H9 (cell line): ENCODE results near the gene DPF1. TPM values are rescaled to one million over a fixed set of nuclear protein-coding genes. Genes with fewer than 3 reads are reported as not detected.

ENCODE experiments used
- DNase-seq: peaks from one replicate; pipeline ENCODE4 v3.0.0-alpha.2; 2017
- H2AFZ ChIP-seq: one replicate; pipeline ENCODE4 v1.6.1; 2013; ENCODE audit warnings: mild to moderate bottlenecking, low read length, control low read depth, moderate library complexity
- H2AK5ac ChIP-seq: 2 replicates; pipeline ENCODE4 v1.6.1; 2013; ENCODE audit warnings: low read length, control low read depth, mixed read lengths; ENCODE audit not compliant: insufficient read length
- H2BK120ac ChIP-seq: one replicate; pipeline ENCODE4 v1.6.1; 2013; ENCODE audit warnings: low read depth, mild to moderate bottlenecking, low read length, control low read depth, inconsistent platforms; ENCODE audit not compliant: poor library complexity, severe bottlenecking
- H2BK12ac ChIP-seq: 2 replicates; pipeline ENCODE4 v1.6.1; 2013; ENCODE audit warnings: low read length, control low read depth, mixed read lengths, low read depth; ENCODE audit not compliant: insufficient read length
- H2BK15ac ChIP-seq: 2 replicates; pipeline ENCODE4 v1.6.1; 2013; ENCODE audit warnings: low read depth, low read length, control low read depth
- H2BK20ac ChIP-seq: one replicate; pipeline ENCODE4 v1.6.1; 2013; ENCODE audit warnings: low read depth, mild to moderate bottlenecking, low read length, control low read depth, inconsistent platforms; ENCODE audit not compliant: poor library complexity, severe bottlenecking
- H2BK5ac ChIP-seq: 2 replicates; pipeline ENCODE4 v1.6.1; 2013; ENCODE audit warnings: low read length, control low read depth, mixed read lengths; ENCODE audit not compliant: insufficient read length
- H3K14ac ChIP-seq: 2 replicates; pipeline ENCODE4 v1.6.1; 2013; ENCODE audit warnings: low read length, control low read depth; ENCODE audit not compliant: insufficient read depth
- H3K18ac ChIP-seq: 2 replicates; pipeline ENCODE4 v1.6.1; 2013; ENCODE audit warnings: low read depth, mild to moderate bottlenecking, mixed read lengths, low read length, control low read depth; ENCODE audit not compliant: insufficient read length
- H3K23ac ChIP-seq: 2 replicates; pipeline ENCODE4 v1.6.1; 2013; ENCODE audit warnings: low read length, control low read depth, mixed read lengths, low read depth; ENCODE audit not compliant: insufficient read length
- H3K23me2 ChIP-seq: 2 replicates; pipeline ENCODE4 v1.6.1; 2013; ENCODE audit warnings: low read depth, mild to moderate bottlenecking, mixed read lengths, low read length, control low read depth; ENCODE audit not compliant: insufficient read length, poor library complexity, severe bottlenecking
- H3K27ac ChIP-seq: 2 replicates; pipeline ENCODE4 v1.5.1; 2013; ENCODE audit warnings: low read length, control low read depth, mixed read lengths, low read depth; ENCODE audit not compliant: insufficient read length
- H3K27me3 ChIP-seq: 2 replicates; pipeline ENCODE4 v1.6.1; 2013; ENCODE audit warnings: low read length, control low read depth, inconsistent platforms; ENCODE audit not compliant: insufficient read depth
- H3K4ac ChIP-seq: 2 replicates; pipeline ENCODE4 v1.6.1; 2013; ENCODE audit warnings: low read depth, mild to moderate bottlenecking, control low read depth, inconsistent platforms, low read length, moderate library complexity
- H3K4me1 ChIP-seq: 2 replicates; pipeline ENCODE4 v1.6.1; 2013; ENCODE audit warnings: low read length, control low read depth, inconsistent platforms; ENCODE audit not compliant: insufficient read depth
- H3K4me2 ChIP-seq: 2 replicates; pipeline ENCODE4 v1.6.1; 2013; ENCODE audit warnings: low read length, control low read depth, mixed read lengths; ENCODE audit not compliant: insufficient read length, insufficient read depth
- H3K56ac ChIP-seq: 2 replicates; pipeline ENCODE4 v1.6.1; 2013; ENCODE audit warnings: low read depth, mild to moderate bottlenecking, mixed read lengths, low read length, control low read depth; ENCODE audit not compliant: insufficient read length
- H3K79me1 ChIP-seq: 2 replicates; pipeline ENCODE4 v1.6.1; 2013; ENCODE audit warnings: low read depth, mild to moderate bottlenecking, moderate library complexity, low read length, control low read depth, inconsistent platforms; ENCODE audit not compliant: insufficient read depth, poor library complexity, severe bottlenecking
- H3K79me2 ChIP-seq: 2 replicates; pipeline ENCODE4 v1.6.1; 2013; ENCODE audit warnings: low read length, control low read depth, inconsistent platforms; ENCODE audit not compliant: insufficient read depth
- H3K9ac ChIP-seq: 2 replicates; pipeline ENCODE4 v1.6.1; 2013; ENCODE audit warnings: low read length, control low read depth, mixed read lengths; ENCODE audit not compliant: insufficient read length; ENCODE audit errors: extremely low read depth
- H3K9me3 ChIP-seq: one replicate; pipeline ENCODE4 v1.6.1; 2013; ENCODE audit warnings: low read depth, low read length, inconsistent platforms; ENCODE audit not compliant: control insufficient read depth
- H3T11ph ChIP-seq: one replicate; pipeline ENCODE4 v1.6.1; 2013; ENCODE audit warnings: mild to moderate bottlenecking, low read length, control low read depth, inconsistent platforms
- H4K20me1 ChIP-seq: one replicate; pipeline ENCODE4 v1.6.1; 2013; ENCODE audit not compliant: control insufficient read depth, insufficient read length, insufficient read depth
- H4K5ac ChIP-seq: 2 replicates; pipeline ENCODE4 v1.6.1; 2013; ENCODE audit warnings: low read depth, mild to moderate bottlenecking, mixed read lengths, low read length, control low read depth; ENCODE audit not compliant: insufficient read length
- H4K8ac ChIP-seq: replicated peaks from 2 replicates; pipeline ENCODE4 v1.6.1; 2013; ENCODE audit warnings: low read length, control low read depth, mixed read lengths, low read depth; ENCODE audit not compliant: insufficient read length
- H4K91ac ChIP-seq: 2 replicates; pipeline ENCODE4 v1.6.1; 2013; ENCODE audit warnings: low read depth, mild to moderate bottlenecking, moderate library complexity, mixed read lengths, low read length, control low read depth; ENCODE audit not compliant: insufficient read length
- H3K27ac Mint-ChIP-seq, 3 experiments: 2 replicates in 2 of 3; 3 replicates in 1 of 3; pipeline ENCODE4 v1.8.0; 2020 to 2021; ENCODE audit warnings: mixed read lengths in 3 of 3, mild to moderate bottlenecking in 1 of 3, moderate library complexity in 1 of 3
- H3K27me3 Mint-ChIP-seq: 2 replicates; pipeline ENCODE4 v1.8.0; 2021; ENCODE audit warnings: low read depth, mild to moderate bottlenecking, moderate library complexity, mixed read lengths
- H3K36me3 Mint-ChIP-seq, 3 experiments: 2 replicates in 2 of 3; 3 replicates in 1 of 3; pipeline ENCODE4 v1.8.0; 2020 to 2021; ENCODE audit warnings: low read depth in 3 of 3, mixed read lengths in 3 of 3; ENCODE audit not compliant: insufficient read depth in 1 of 3
- H3K4me1 Mint-ChIP-seq, 2 experiments: 2 replicates each; pipeline ENCODE4 v1.8.0; 2020; ENCODE audit warnings: mixed read lengths in 2 of 2
- H3K4me3 Mint-ChIP-seq, 2 experiments: 2 replicates in 1 of 2; 3 replicates in 1 of 2; pipeline ENCODE4 v1.8.0; 2020 to 2021; ENCODE audit warnings: mild to moderate bottlenecking in 2 of 2, mixed read lengths in 2 of 2, moderate library complexity in 1 of 2
- H3K9me3 Mint-ChIP-seq, 2 experiments: 2 replicates in 1 of 2; 3 replicates in 1 of 2; pipeline ENCODE4 v1.8.0; 2020; ENCODE audit warnings: mild to moderate bottlenecking in 2 of 2, mixed read lengths in 2 of 2, moderate library complexity in 1 of 2
- WGBS: extraction: QIAGEN DNeasy Blood & Tissue Kit; methylation state at CpG from one replicate; pipeline ENCODE4 v1.1.7; 2013; ENCODE audit warnings: missing lambda C conversion rate, low lambda C conversion rate, mixed read lengths; ENCODE audit not compliant: insufficient read length; ENCODE audit errors: extremely low coverage; 5-methylcytosine and 5-hydroxymethylcytosine counted together
- total RNA-seq: library from RNA; stranded (reverse); gene quantifications from 2 replicates; pipeline ENCODE4 v1.2.1, GENCODE V29; 2021
- TF ChIP-seq, protein P1 (sequence below): fragments of 200-600 bp; sonication (generic); conservative IDR thresholded peaks from 3 replicates; pipeline ENCODE4 v1.8.0; 2021; ENCODE audit warnings: antibody characterized with exemption, mild to moderate bottlenecking

Gene DPF1
- total RNA-seq, 1 experiment from 2014 or later = 12.0 TPM

GRCh38 chr19:38183251-38183897 is 40.6 kb downstream of the DPF1 start:
- H2BK12ac ChIP-seq = no peak overlapping the region
- no peak overlapping the region for H2BK20ac ChIP-seq
- Mint-ChIP-seq H3K27ac (peak overlapping the region; percentile 4 to 42 (median 20); a peak in 2 of 7 replicates), H3K4me1 (peaks cover 14 to 27% of the 10 kb centered on the region in 2 experiments), H3K36me3 (peaks cover 9 to 18% (median 16%) of the 10 kb centered on the region in 3 experiments; a peak in 6 of 7 replicates), H3K27me3 (peaks cover 2% of the 10 kb centered on the region; the same call in 1 of the 2 replicates), H3K9me3 (peaks cover 4% of the 10 kb centered on the region in 2 experiments), H3K4me3 (peak overlapping the region; percentile 54 to 80)
- no CpG with 5 or more reads among the region's 30 CpGs for WGBS
- peak; percentile 82 for DNase-seq
- H3K27me3 ChIP-seq = no peaks in the 10 kb centered on the region
- no peak overlapping the region for H3K18ac ChIP-seq
- no peak overlapping the region for H3K9ac ChIP-seq
- H3T11ph ChIP-seq = no peak overlapping the region
- H4K5ac ChIP-seq = no peak overlapping the region
- H3K79me1 ChIP-seq = no peaks in the 10 kb centered on the region
- no peak overlapping the region for H2AFZ ChIP-seq
- no peaks in the 10 kb centered on the region for H3K9me3 ChIP-seq
- TF ChIP-seq, protein P1, sequence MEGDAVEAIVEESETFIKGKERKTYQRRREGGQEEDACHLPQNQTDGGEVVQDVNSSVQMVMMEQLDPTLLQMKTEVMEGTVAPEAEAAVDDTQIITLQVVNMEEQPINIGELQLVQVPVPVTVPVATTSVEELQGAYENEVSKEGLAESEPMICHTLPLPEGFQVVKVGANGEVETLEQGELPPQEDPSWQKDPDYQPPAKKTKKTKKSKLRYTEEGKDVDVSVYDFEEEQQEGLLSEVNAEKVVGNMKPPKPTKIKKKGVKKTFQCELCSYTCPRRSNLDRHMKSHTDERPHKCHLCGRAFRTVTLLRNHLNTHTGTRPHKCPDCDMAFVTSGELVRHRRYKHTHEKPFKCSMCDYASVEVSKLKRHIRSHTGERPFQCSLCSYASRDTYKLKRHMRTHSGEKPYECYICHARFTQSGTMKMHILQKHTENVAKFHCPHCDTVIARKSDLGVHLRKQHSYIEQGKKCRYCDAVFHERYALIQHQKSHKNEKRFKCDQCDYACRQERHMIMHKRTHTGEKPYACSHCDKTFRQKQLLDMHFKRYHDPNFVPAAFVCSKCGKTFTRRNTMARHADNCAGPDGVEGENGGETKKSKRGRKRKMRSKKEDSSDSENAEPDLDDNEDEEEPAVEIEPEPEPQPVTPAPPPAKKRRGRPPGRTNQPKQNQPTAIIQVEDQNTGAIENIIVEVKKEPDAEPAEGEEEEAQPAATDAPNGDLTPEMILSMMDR = no peak
- no peaks in the 10 kb centered on the region for H3K79me2 ChIP-seq
- H3K14ac ChIP-seq = no peak overlapping the region
- H3K27ac ChIP-seq = no peak overlapping the region
- H4K8ac ChIP-seq = no peak overlapping the region
- no peak overlapping the region for H2BK120ac ChIP-seq
- no peak overlapping the region for H2BK15ac ChIP-seq
- no peak overlapping the region for H3K56ac ChIP-seq
- no peak overlapping the region for H3K4ac ChIP-seq
- H2BK5ac ChIP-seq = no peak overlapping the region
- peaks cover 2% of the 10 kb centered on the region; the same call in 1 of the 2 replicates for H3K4me1 ChIP-seq
- H4K20me1 ChIP-seq = peaks cover 5% of the 10 kb centered on the region
- H2AK5ac ChIP-seq = no peak overlapping the region
- no peak overlapping the region for H4K91ac ChIP-seq
- H3K4me2 ChIP-seq = peak overlapping the region; percentile 70
- H3K23me2 ChIP-seq = peaks cover 5% of the 10 kb centered on the region
- no peak overlapping the region for H3K23ac ChIP-seq
